CD4-positive, alpha-beta T cell treated with Interleukin-6 at 100 ng/mL for 8 hours (primary cell): ENCODE results near the gene ATXN7L2.

ENCODE experiments used
- DNase-seq: peaks from one replicate; pipeline ENCODE4 v3.0.0-alpha.2; 2020; ENCODE audit warnings: mixed read lengths, low spot score

ATXN7L2 gene

GRCh38 chr1:109475261-109475660, 8.4 kb upstream of the ATXN7L2 start:
- DNase-seq, result no peak

- DNase-seq, result no peak
These were observed 6.9 kb upstream of the ATXN7L2 start for GRCh38 chr1:109476825-109477224.

- DNase-seq, result no peak
These were observed 5.9 kb upstream of the ATXN7L2 start for GRCh38 chr1:109477821-109478220.

GRCh38 chr1:109478806-109479205, 4.9 kb upstream of the ATXN7L2 start:
- no peak for DNase-seq

- DNase-seq, result no peak
These were observed 4.4 kb upstream of the ATXN7L2 start for GRCh38 chr1:109479311-109479710.

- no peak for DNase-seq
These were observed 3.8 kb upstream of the ATXN7L2 start for GRCh38 chr1:109479901-109480300.

GRCh38 chr1:109481646-109482045, 2.1 kb upstream of the ATXN7L2 start:
- no peak for DNase-seq

- no peak for DNase-seq
These were observed 1.5 kb upstream of the ATXN7L2 start for GRCh38 chr1:109482242-109482641.

GRCh38 chr1:109482791-109483671, 674 bp upstream of the ATXN7L2 start:
- peak; percentile 35 for DNase-seq

GRCh38 chr1:109484519-109484975, 842 bp downstream of the ATXN7L2 start:
- DNase-seq, result no peak

GRCh38 chr1:109485001-109485400, 1.3 kb downstream of the ATXN7L2 start:
- no peak for DNase-seq

GRCh38 chr1:109487261-109487660, 3.6 kb downstream of the ATXN7L2 start:
- DNase-seq, result no peak

GRCh38 chr1:109488201-109488600, 4.5 kb downstream of the ATXN7L2 start:
- DNase-seq, result no peak

- DNase-seq, result no peak
These were observed 5.0 kb downstream of the ATXN7L2 start for GRCh38 chr1:109488696-109489095.

- peak; percentile 70 for DNase-seq
These were observed 6.6 kb downstream of the ATXN7L2 start for GRCh38 chr1:109490029-109490933.

- no peak for DNase-seq
These were observed 7.2 kb downstream of the ATXN7L2 start for GRCh38 chr1:109490934-109491302.

- DNase-seq, result no peak
These were observed 7.7 kb downstream of the ATXN7L2 start for GRCh38 chr1:109491372-109491771.

- no peak for DNase-seq
These were observed 9.1 kb downstream of the ATXN7L2 start for GRCh38 chr1:109492779-109493178.

GRCh38 chr1:109493227-109493626, 9.5 kb downstream of the ATXN7L2 start:
- DNase-seq, result no peak

- DNase-seq, result peak; percentile 85
These were observed 10.3 kb downstream of the ATXN7L2 start, which contains the start of gene CYB561D1 for GRCh38 chr1:109493805-109494539. Gene CYB561D1, plus strand, starts transcription at chr1:109494094. Its CDS starts 46 bp downstream, at chr1:109494140.

- DNase-seq, result no peak
These were observed 12.0 kb downstream of the ATXN7L2 start for GRCh38 chr1:109495738-109496137.
